IMR-90 (cell line): Measurements from ENCODE around the gene SFSWAP.

Experiments used
- CHD1 ChIP-seq: IDR thresholded peaks from 2 replicates; pipeline ENCODE4 v1.6.1; 2012; ENCODE audit warnings: low read depth, low read length, improper control_type of control experiment
- CTCF ChIP-seq: conservative IDR thresholded peaks from 2 replicates; pipeline ENCODE4 v1.5.1; 2012; ENCODE audit warnings: mild to moderate bottlenecking, low read depth, low read length, improper control_type of control experiment
- FOS ChIP-seq: fragments of 150-350 bp; IDR thresholded peaks from 2 replicates; pipeline ENCODE4 v1.6.1; 2016; ENCODE audit warnings: low read depth, low read length
- POLR2A ChIP-seq: IDR thresholded peaks from 2 replicates; pipeline ENCODE4 v1.6.1; 2012; ENCODE audit warnings: mild to moderate bottlenecking, low read depth, low read length
- SMC3 ChIP-seq: fragments of 150-350 bp; IDR thresholded peaks from 2 replicates; pipeline ENCODE4 v1.6.1; 2016; ENCODE audit warnings: low read depth, mild to moderate bottlenecking, antibody characterized with exemption, low read length, moderate library complexity
- USF2 ChIP-seq: fragments of 150-350 bp; IDR thresholded peaks from 2 replicates; pipeline ENCODE4 v1.6.1; 2017; ENCODE audit warnings: mild to moderate bottlenecking, antibody characterized with exemption, low read length, low read depth

GRCh38 chr12:131836714-131837397 lies 126.0 kb downstream of the SFSWAP start:
- no peak for TF ChIP-seq CTCF
- no peak for TF ChIP-seq CHD1
- TF ChIP-seq POLR2A: no peak
- TF ChIP-seq USF2: no peak
- no peak for TF ChIP-seq SMC3
- TF ChIP-seq FOS: no peak
